ENCODE data around the gene PHIP.

The PHIP gene

DNA sequence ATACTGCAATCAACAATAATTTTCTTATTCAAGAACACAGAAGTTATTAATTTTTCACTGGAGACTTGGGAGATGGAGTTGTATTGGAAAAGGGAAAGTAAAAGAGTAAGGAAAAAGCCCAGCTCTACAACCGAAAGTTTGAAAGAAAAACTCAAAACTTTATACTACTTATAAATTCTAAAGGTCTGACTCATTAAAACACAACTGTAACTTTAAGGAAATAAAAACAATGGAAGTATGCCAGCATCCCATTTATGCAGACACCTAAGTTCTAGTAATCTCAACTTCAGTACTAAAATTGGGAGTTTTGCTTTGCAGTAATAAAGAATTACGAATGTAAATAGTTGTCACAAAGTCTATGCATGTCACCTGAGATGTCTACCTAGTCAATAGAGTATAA is 130.1 kb downstream of the PHIP start:
- Histone ChIP-seq H3K4me1 (ENCODE audit: low read length) (no peaks in the 10 kb centered on the region), H3K36me3 (replicated peaks; ENCODE audit: insufficient read depth, low read length) (peaks cover 16% of the 10 kb centered on the region), H4K20me1 (ENCODE audit: insufficient read depth, low read length) (no peaks in the 10 kb centered on the region), H3K27me3 (replicated peaks; ENCODE audit: insufficient read depth, low read length) (no peaks in the 10 kb centered on the region), H3K4me2 (ENCODE audit: low read depth, low read length) (no peak overlapping the region), H3F3A (ENCODE audit: insufficient read depth, low read length) (no peaks in the 10 kb centered on the region), H3K79me2 (ENCODE audit: low read length) (peaks cover 3% of the 10 kb centered on the region; the same call in 1 of the 2 replicates), H3K9ac (ENCODE audit: low read length) (no peak overlapping the region), H3K27ac (ENCODE audit: low read length) (no peak overlapping the region), H3K4me3 (ENCODE audit: low read length) (no peak overlapping the region), H2AFZ (ENCODE audit: low read length) (no peak overlapping the region), H3K9me2 (replicated peaks; ENCODE audit: insufficient read depth, low read length) (no peaks in the 10 kb centered on the region), H3K9me3 (replicated peaks; ENCODE audit: insufficient read depth, low read length) (no peaks in the 10 kb centered on the region)
- DNase-seq = no peak
- no peak for TF ChIP-seq EZH2 (optimal IDR thresholded peaks at IDR 0.05; ENCODE audit: low read depth, low read length)
- TF ChIP-seq, protein P1, sequence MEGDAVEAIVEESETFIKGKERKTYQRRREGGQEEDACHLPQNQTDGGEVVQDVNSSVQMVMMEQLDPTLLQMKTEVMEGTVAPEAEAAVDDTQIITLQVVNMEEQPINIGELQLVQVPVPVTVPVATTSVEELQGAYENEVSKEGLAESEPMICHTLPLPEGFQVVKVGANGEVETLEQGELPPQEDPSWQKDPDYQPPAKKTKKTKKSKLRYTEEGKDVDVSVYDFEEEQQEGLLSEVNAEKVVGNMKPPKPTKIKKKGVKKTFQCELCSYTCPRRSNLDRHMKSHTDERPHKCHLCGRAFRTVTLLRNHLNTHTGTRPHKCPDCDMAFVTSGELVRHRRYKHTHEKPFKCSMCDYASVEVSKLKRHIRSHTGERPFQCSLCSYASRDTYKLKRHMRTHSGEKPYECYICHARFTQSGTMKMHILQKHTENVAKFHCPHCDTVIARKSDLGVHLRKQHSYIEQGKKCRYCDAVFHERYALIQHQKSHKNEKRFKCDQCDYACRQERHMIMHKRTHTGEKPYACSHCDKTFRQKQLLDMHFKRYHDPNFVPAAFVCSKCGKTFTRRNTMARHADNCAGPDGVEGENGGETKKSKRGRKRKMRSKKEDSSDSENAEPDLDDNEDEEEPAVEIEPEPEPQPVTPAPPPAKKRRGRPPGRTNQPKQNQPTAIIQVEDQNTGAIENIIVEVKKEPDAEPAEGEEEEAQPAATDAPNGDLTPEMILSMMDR (IDR thresholded peaks at IDR 0.05; ENCODE audit: low read length) = no peak
- TF ChIP-seq EZH2phosphoT487 (IDR thresholded peaks at IDR 0.05; ENCODE audit: low read length) = no peak

GRCh38 chr6:78947529-78947928 is 130.5 kb downstream of the PHIP start:
- TF ChIP-seq EZH2phosphoT487 (IDR thresholded peaks at IDR 0.05; ENCODE audit: low read length) (no peak), EZH2 (optimal IDR thresholded peaks at IDR 0.05; ENCODE audit: low read depth, low read length) (no peak)
- TF ChIP-seq, protein P1 (IDR thresholded peaks at IDR 0.05; ENCODE audit: low read length) = no peak
- Histone ChIP-seq H3F3A (ENCODE audit: insufficient read depth, low read length) (no peaks in the 10 kb centered on the region), H4K20me1 (ENCODE audit: insufficient read depth, low read length) (no peaks in the 10 kb centered on the region), H3K27ac (ENCODE audit: low read length) (no peak overlapping the region), H3K4me3 (ENCODE audit: low read length) (no peak overlapping the region), H3K36me3 (replicated peaks; ENCODE audit: insufficient read depth, low read length) (peaks cover 16% of the 10 kb centered on the region), H3K4me1 (ENCODE audit: low read length) (no peaks in the 10 kb centered on the region), H3K9ac (ENCODE audit: low read length) (no peak overlapping the region), H3K27me3 (replicated peaks; ENCODE audit: insufficient read depth, low read length) (no peaks in the 10 kb centered on the region), H3K9me3 (replicated peaks; ENCODE audit: insufficient read depth, low read length) (no peaks in the 10 kb centered on the region), H2AFZ (ENCODE audit: low read length) (no peak overlapping the region), H3K9me2 (replicated peaks; ENCODE audit: insufficient read depth, low read length) (no peaks in the 10 kb centered on the region), H3K79me2 (ENCODE audit: low read length) (peaks cover 3% of the 10 kb centered on the region; the same call in 1 of the 2 replicates), H3K4me2 (ENCODE audit: low read depth, low read length) (no peak overlapping the region)
- no peak for DNase-seq

DNA sequence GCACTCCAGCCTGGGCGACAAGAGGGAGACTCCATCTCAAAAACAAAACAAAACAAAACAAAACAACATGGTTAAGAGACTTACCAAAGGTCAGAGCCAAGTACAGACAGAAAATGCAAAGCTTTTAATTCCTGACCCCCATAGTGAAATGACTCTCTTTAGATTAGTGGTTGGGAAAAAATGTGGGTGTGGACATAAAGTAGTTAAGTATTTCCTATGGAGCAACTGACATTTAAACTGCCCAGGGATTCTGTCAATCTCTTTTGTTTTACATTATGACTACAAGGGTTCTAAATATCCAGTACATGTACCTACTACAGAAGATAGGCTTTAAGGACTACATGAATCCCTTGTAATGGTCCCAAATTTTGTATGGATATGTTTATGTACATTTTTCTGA is 135.6 kb downstream of the PHIP start:
- TF ChIP-seq, protein P1 (IDR thresholded peaks at IDR 0.05; ENCODE audit: low read length) = no peak
- TF ChIP-seq EZH2phosphoT487 (IDR thresholded peaks at IDR 0.05; ENCODE audit: low read length) (no peak), EZH2 (optimal IDR thresholded peaks at IDR 0.05; ENCODE audit: low read depth, low read length) (no peak)
- Histone ChIP-seq H3F3A (ENCODE audit: insufficient read depth, low read length) (no peaks in the 10 kb centered on the region), H3K36me3 (replicated peaks; ENCODE audit: insufficient read depth, low read length) (peaks cover 23% of the 10 kb centered on the region), H3K4me1 (ENCODE audit: low read length) (no peaks in the 10 kb centered on the region), H2AFZ (ENCODE audit: low read length) (no peak overlapping the region), H3K4me3 (ENCODE audit: low read length) (no peak overlapping the region), H3K79me2 (ENCODE audit: low read length) (no peaks in the 10 kb centered on the region), H3K27ac (ENCODE audit: low read length) (no peak overlapping the region), H3K27me3 (replicated peaks; ENCODE audit: insufficient read depth, low read length) (no peaks in the 10 kb centered on the region), H3K9ac (ENCODE audit: low read length) (no peak overlapping the region), H3K9me2 (replicated peaks; ENCODE audit: insufficient read depth, low read length) (no peaks in the 10 kb centered on the region), H3K9me3 (replicated peaks; ENCODE audit: insufficient read depth, low read length) (no peaks in the 10 kb centered on the region), H3K4me2 (ENCODE audit: low read depth, low read length) (no peak overlapping the region), H4K20me1 (ENCODE audit: insufficient read depth, low read length) (no peaks in the 10 kb centered on the region)
- no peak for DNase-seq
